ENCODE data around the gene STK16.

DNA sequence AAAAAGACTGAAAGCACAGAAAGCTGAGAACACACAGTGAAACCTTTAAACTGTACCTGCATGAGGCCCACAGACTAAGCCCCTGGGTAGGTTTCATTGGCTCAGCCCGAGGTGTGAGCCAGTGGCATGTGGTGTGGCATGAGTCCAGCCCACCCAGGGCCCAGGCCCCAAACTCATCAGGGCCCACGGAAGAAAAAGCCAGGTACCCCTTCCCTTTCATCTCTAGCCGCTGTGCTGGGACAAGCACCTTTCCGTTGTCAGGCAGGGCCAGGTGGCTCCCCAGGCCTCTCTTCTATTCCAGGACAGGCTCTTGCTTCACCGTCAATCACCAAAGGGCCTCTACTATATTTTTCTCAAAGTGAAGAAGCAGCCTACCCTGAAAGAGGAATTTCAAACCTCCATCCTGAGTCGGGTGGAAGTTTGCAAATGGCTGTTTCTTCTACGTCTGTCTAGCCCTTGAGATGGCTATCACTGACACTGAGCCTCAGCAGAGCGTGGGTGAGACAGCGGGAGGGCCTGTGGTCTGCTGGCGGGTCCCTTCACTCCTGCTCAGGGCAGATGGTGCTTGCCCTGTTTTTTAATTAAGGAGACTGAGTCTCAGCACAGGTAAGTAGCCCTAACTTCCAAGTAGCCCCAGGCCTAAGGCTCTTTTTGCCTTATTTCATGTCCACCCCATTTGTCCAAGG, 42.4 kb downstream of the STK16 start:
- TF ChIP-seq, protein P1, sequence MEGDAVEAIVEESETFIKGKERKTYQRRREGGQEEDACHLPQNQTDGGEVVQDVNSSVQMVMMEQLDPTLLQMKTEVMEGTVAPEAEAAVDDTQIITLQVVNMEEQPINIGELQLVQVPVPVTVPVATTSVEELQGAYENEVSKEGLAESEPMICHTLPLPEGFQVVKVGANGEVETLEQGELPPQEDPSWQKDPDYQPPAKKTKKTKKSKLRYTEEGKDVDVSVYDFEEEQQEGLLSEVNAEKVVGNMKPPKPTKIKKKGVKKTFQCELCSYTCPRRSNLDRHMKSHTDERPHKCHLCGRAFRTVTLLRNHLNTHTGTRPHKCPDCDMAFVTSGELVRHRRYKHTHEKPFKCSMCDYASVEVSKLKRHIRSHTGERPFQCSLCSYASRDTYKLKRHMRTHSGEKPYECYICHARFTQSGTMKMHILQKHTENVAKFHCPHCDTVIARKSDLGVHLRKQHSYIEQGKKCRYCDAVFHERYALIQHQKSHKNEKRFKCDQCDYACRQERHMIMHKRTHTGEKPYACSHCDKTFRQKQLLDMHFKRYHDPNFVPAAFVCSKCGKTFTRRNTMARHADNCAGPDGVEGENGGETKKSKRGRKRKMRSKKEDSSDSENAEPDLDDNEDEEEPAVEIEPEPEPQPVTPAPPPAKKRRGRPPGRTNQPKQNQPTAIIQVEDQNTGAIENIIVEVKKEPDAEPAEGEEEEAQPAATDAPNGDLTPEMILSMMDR (IDR thresholded peaks at IDR 0.05), result no peak
- TF ChIP-seq POLR2A (IDR thresholded peaks at IDR 0.05) (no peak), EP300 (IDR thresholded peaks at IDR 0.05) (no peak)

Measured in stomach (tissue), 4 donors.